ENCODE measurements around the gene EPC2.
"Not testable (repeated sequence)": the region's sequence is repeated elsewhere in the genome, so short reads cannot be mapped to it uniquely, and the experiment has no call there.

Gene EPC2

GRCh38 chr2:148642112-148642744, 2.3 kb upstream of the EPC2 start:
- DNase-seq: no peak

GRCh38 chr2:148642891-148643416, 1.6 kb upstream of the EPC2 start:
- no peak for DNase-seq

GRCh38 chr2:148643421-148643820, 1.1 kb upstream of the EPC2 start:
- no peak for DNase-seq

GRCh38 chr2:148644883-148645538, 460 bp downstream of the EPC2 start:
- peak; percentile 91 for DNase-seq

GRCh38 chr2:148645539-148646230, 1.1 kb downstream of the EPC2 start:
- DNase-seq: peak; percentile 79

- no peak for DNase-seq
Measured at GRCh38 chr2:148646231-148646559, 1.6 kb downstream of the EPC2 start.

GRCh38 chr2:148647711-148648110, 3.2 kb downstream of the EPC2 start:
- DNase-seq: not testable (repeated sequence)

GRCh38 chr2:148649936-148650335, 5.4 kb downstream of the EPC2 start:
- no peak for DNase-seq

GRCh38 chr2:148650881-148651280, 6.3 kb downstream of the EPC2 start:
- DNase-seq: no peak

GRCh38 chr2:148651972-148652371, 7.4 kb downstream of the EPC2 start:
- DNase-seq: no peak

GRCh38 chr2:148653437-148653836, 8.9 kb downstream of the EPC2 start:
- no peak for DNase-seq

GRCh38 chr2:148654435-148654834, 9.9 kb downstream of the EPC2 start:
- no peak for DNase-seq

- DNase-seq: no peak
Measured at GRCh38 chr2:148656516-148656915, 12.0 kb downstream of the EPC2 start.

- no peak for DNase-seq
Measured at GRCh38 chr2:148658807-148659722, 14.5 kb downstream of the EPC2 start.

- DNase-seq: no peak
Measured at GRCh38 chr2:148660999-148661398, 16.4 kb downstream of the EPC2 start.

GRCh38 chr2:148662332-148662731, 17.8 kb downstream of the EPC2 start:
- not testable (repeated sequence) for DNase-seq

GRCh38 chr2:148664229-148664628, 19.7 kb downstream of the EPC2 start:
- DNase-seq: no peak

- DNase-seq: no peak
Measured at GRCh38 chr2:148666555-148666954, 22.0 kb downstream of the EPC2 start.

GRCh38 chr2:148667113-148667836, 22.7 kb downstream of the EPC2 start:
- DNase-seq: no peak

- DNase-seq: no peak
Measured at GRCh38 chr2:148670773-148671172, 26.2 kb downstream of the EPC2 start.

GRCh38 chr2:148674063-148675020, 29.8 kb downstream of the EPC2 start:
- peak; percentile 18 for DNase-seq
